ENCODE measurements around the gene SNX27.
"Not testable (repeated sequence)": the region's sequence is repeated elsewhere in the genome, so short reads cannot be mapped to it uniquely, and the experiment has no call there.

The SNX27 gene

GRCh38 chr1:151611832-151612500 is at the start of gene SNX27:
Gene SNX27, plus strand, starts transcription at chr1:151612050. Its CDS starts 152 bp downstream, at chr1:151612202.
- peak; percentile 95 for DNase-seq (ENCODE audit: low spot score)

GRCh38 chr1:151562661-151563060 is 49.2 kb upstream of the SNX27 start:
- no peak for DNase-seq (ENCODE audit: low spot score)

GRCh38 chr1:151563376-151563775 is 48.5 kb upstream of the SNX27 start:
- no peak for DNase-seq (ENCODE audit: low spot score)

- DNase-seq (ENCODE audit: low spot score) = peak; percentile 76
Observed at GRCh38 chr1:151565502-151566189, 46.2 kb upstream of the SNX27 start.

GRCh38 chr1:151568626-151569088 is 43.2 kb upstream of the SNX27 start:
- DNase-seq (ENCODE audit: low spot score) = no peak

- DNase-seq (ENCODE audit: low spot score) = no peak
Observed at GRCh38 chr1:151570819-151571218, 41.0 kb upstream of the SNX27 start.

GRCh38 chr1:151574575-151575529 is 37.0 kb upstream of the SNX27 start:
- peak; percentile 43 for DNase-seq (ENCODE audit: low spot score)

- no peak for DNase-seq (ENCODE audit: low spot score)
Observed at GRCh38 chr1:151577173-151577572, 34.7 kb upstream of the SNX27 start.

- DNase-seq (ENCODE audit: low spot score) = no peak
Observed at GRCh38 chr1:151578941-151579340, 32.9 kb upstream of the SNX27 start.

GRCh38 chr1:151579436-151580225 is 32.2 kb upstream of the SNX27 start:
- peak; percentile 76 for DNase-seq (ENCODE audit: low spot score)

- no peak for DNase-seq (ENCODE audit: low spot score)
Observed at GRCh38 chr1:151581451-151581850, 30.4 kb upstream of the SNX27 start.

GRCh38 chr1:151581921-151582320 is 29.9 kb upstream of the SNX27 start:
- no peak for DNase-seq (ENCODE audit: low spot score)

GRCh38 chr1:151583796-151584195 is 28.1 kb upstream of the SNX27 start:
- DNase-seq (ENCODE audit: low spot score) = no peak

GRCh38 chr1:151584278-151584677 is 27.6 kb upstream of the SNX27 start:
- no peak for DNase-seq (ENCODE audit: low spot score)

- DNase-seq (ENCODE audit: low spot score) = no peak
Observed at GRCh38 chr1:151584780-151585179, 27.1 kb upstream of the SNX27 start.

GRCh38 chr1:151585622-151586021 is 26.2 kb upstream of the SNX27 start:
- no peak for DNase-seq (ENCODE audit: low spot score)

GRCh38 chr1:151590961-151591360 is 20.9 kb upstream of the SNX27 start:
- no peak for DNase-seq (ENCODE audit: low spot score)

GRCh38 chr1:151593730-151594129 is 18.1 kb upstream of the SNX27 start:
- no peak for DNase-seq (ENCODE audit: low spot score)

GRCh38 chr1:151594143-151594625 is 17.7 kb upstream of the SNX27 start:
- peak; percentile 48 for DNase-seq (ENCODE audit: low spot score)

GRCh38 chr1:151596166-151596953 is 15.5 kb upstream of the SNX27 start:
- DNase-seq (ENCODE audit: low spot score) = peak; percentile 86

- not testable (repeated sequence) for DNase-seq (ENCODE audit: low spot score)
Observed at GRCh38 chr1:151602550-151602949, 9.3 kb upstream of the SNX27 start.

All from COLO829 (cell line).